Kidney (tissue), 14 donors: ENCODE results near the gene GRIN3A. TPM values are rescaled to one million over a fixed set of nuclear protein-coding genes. Genes with fewer than 3 reads are reported as not detected.
"Not testable (repeated sequence)": the region's sequence is repeated elsewhere in the genome, so short reads cannot be mapped to it uniquely, and the experiment has no call there.

Experiments used
- DNase-seq, 5 donors: peaks; one replicate each; pipeline ENCODE4 v3.0.0-alpha.2; 2013 to 2020
- FAIRE-seq: peaks from 2 replicates; lab custom pipeline; 2012; peaks lifted over from hg19 to GRCh38; lab: Jason Lieb, UNC
- H3K27ac ChIP-seq, 2 donors: one replicate each; pipeline ENCODE4 v1.7.0; 2013; ENCODE audit warnings: low read depth in 2 of 2, low read length in 2 of 2, inconsistent platforms in 1 of 2
- H3K27me3 ChIP-seq: one replicate; pipeline ENCODE4 v1.7.1; 2013; ENCODE audit warnings: low read length, inconsistent platforms; ENCODE audit not compliant: control insufficient read depth, insufficient read depth
- H3K36me3 ChIP-seq, 3 donors: one replicate each; pipeline versions ENCODE4 v1.7.0 to v1.7.1; 2013; ENCODE audit warnings: low read length in 3 of 3, control low read depth in 1 of 3, inconsistent platforms in 1 of 3; ENCODE audit not compliant: insufficient read depth in 3 of 3, control insufficient read depth in 2 of 3
- H3K4me1 ChIP-seq, 3 donors: one replicate each; pipeline versions ENCODE4 v1.7.0 to v1.7.1; 2013; ENCODE audit warnings: low read length in 3 of 3, inconsistent platforms in 1 of 3, low read depth in 1 of 3; ENCODE audit not compliant: control insufficient read depth in 2 of 3, insufficient read depth in 2 of 3
- H3K4me3 ChIP-seq, 3 donors: one replicate each; pipeline versions ENCODE4 v1.7.0 to v1.8.1; 2013; ENCODE audit warnings: low read length in 3 of 3, control low read depth in 1 of 3, inconsistent platforms in 1 of 3
- H3K9ac ChIP-seq, 3 donors: one replicate each; pipeline versions ENCODE4 v1.7.0 to v1.7.1; 2013; ENCODE audit warnings: low read length in 3 of 3, control low read depth in 1 of 3, inconsistent platforms in 1 of 3
- H3K9me3 ChIP-seq, 3 donors: one replicate each; pipeline versions ENCODE4 v1.7.0 to v1.7.1; 2013; ENCODE audit warnings: low read length in 3 of 3, control low read depth in 1 of 3, inconsistent platforms in 1 of 3; ENCODE audit not compliant: control insufficient read depth in 2 of 3, insufficient read depth in 1 of 3
- intact Hi-C: fragments of 100-400 bp; cut with DNase I; formaldehyde crosslinking; loops from one replicate; pipeline ENCODE4 v1.11.1; 2022
- polyA plus RNA-seq: library from polyadenylated mRNA; stranded (reverse); fragments of 350-450 nt; fragmentation: Illumina TruSeq; extraction: RNeasy Lipid Tissue Mini Kit (QIAGEN cat#74804); gene quantifications from one replicate; pipeline ENCODE4 v1.2.3, GENCODE V29; 2014; ENCODE audit warnings: low read depth, low replicate concordance; ENCODE audit not compliant: insufficient read depth
- total RNA-seq: library from RNA; stranded (reverse); fragmentation: NEBNext Ultra II Directional; extraction: Animal tissue kit (Norgen Biotek cat#: 25700); gene quantifications from one replicate; pipeline ENCODE4 v1.2.1, GENCODE V29; 2021
- TF ChIP-seq, protein P1 (sequence below): IDR thresholded peaks from 3 replicates; pipeline ENCODE4 v1.5.1; 2012; ENCODE audit warnings: mild to moderate bottlenecking, moderate library complexity, borderline replicate concordance; ENCODE audit not compliant: insufficient read depth; ENCODE audit errors: extremely low read depth
- donor health status: control.
- donor health status: control.
- donor health status: control.
- donor health status: control.
- donor health status: control.
- donor health status: DM: yes; HTN: yes; CAD: no.
- donor health status: Normal renal cell carcinoma (clear cell type).

GRIN3A gene
- total and polyA plus RNA-seq, 2 donors from 2014 or later: 0.03 to 0.06 TPM

DNA sequence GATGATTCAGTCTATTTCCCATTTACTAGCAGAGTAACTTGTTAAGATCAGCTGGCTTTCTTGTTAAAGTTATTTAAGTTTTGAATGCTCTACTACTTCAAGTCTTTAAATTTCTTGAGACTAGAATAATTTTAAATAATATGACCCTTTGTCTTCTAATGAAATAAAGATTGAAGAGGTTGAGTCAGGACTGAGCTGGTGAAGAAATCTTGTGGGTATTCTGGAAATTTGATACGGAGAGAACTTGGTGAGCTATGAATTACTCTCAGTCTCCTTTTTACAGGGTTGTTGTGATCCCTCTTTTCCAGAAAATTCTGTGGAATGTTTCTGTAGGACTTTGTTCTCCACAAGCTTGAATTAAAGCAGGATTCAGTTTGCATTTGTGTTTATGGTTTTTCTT lies 175.5 kb downstream of the GRIN3A start:
- TF ChIP-seq, protein P1, sequence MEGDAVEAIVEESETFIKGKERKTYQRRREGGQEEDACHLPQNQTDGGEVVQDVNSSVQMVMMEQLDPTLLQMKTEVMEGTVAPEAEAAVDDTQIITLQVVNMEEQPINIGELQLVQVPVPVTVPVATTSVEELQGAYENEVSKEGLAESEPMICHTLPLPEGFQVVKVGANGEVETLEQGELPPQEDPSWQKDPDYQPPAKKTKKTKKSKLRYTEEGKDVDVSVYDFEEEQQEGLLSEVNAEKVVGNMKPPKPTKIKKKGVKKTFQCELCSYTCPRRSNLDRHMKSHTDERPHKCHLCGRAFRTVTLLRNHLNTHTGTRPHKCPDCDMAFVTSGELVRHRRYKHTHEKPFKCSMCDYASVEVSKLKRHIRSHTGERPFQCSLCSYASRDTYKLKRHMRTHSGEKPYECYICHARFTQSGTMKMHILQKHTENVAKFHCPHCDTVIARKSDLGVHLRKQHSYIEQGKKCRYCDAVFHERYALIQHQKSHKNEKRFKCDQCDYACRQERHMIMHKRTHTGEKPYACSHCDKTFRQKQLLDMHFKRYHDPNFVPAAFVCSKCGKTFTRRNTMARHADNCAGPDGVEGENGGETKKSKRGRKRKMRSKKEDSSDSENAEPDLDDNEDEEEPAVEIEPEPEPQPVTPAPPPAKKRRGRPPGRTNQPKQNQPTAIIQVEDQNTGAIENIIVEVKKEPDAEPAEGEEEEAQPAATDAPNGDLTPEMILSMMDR: no peak
- intact Hi-C loops: no loop called here
- Histone ChIP-seq H3K9ac (no peak overlapping the region), H3K9me3 (peaks cover 0 to under 1% (median 0%) of the 10 kb centered on the region in 3 donors), H3K4me1 (no peaks in the 10 kb centered on the region), H3K27me3 (no peaks in the 10 kb centered on the region), H3K36me3 (peaks cover 6 to 45% (median 12%) of the 10 kb centered on the region in 3 donors), H3K27ac (no peak overlapping the region), H3K4me3 (no peak overlapping the region)
- no peak for FAIRE-seq
- no peak for DNase-seq

DNA sequence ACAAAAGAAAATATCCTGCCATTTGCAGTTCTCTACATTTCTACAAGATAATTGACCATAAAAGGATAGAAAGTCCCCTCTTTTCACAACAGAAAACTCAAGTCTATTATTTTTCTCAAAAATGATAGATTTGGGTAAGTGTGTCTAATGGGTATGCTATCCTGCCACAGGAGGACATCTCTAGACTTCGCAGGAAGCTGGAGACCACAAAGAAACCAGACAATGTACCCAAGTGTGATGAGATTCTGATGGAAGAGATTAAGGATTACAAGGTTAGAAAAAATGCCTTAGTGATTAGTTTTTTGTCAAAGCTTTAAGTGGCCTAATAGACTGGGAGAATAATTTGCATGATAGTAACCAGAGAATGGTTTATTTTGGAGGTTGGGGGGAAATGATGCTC lies 176.7 kb downstream of the GRIN3A start:
- peaks cover 7 to 51% (median 20%) of the 10 kb centered on the region in 3 donors for H3K36me3 ChIP-seq
- no peak for DNase-seq
- H3K4me1 ChIP-seq: no peaks in the 10 kb centered on the region
- no peaks in the 10 kb centered on the region for H3K27me3 ChIP-seq
- H3K9me3 ChIP-seq: peaks cover 0 to 1% (median 0%) of the 10 kb centered on the region in 3 donors
- H3K27ac ChIP-seq: no peak overlapping the region
- no peak overlapping the region for H3K4me3 ChIP-seq
- H3K9ac ChIP-seq: no peak overlapping the region
- intact Hi-C loops: no loop called here
- TF ChIP-seq, protein P1: no peak
- no peak for FAIRE-seq

DNA sequence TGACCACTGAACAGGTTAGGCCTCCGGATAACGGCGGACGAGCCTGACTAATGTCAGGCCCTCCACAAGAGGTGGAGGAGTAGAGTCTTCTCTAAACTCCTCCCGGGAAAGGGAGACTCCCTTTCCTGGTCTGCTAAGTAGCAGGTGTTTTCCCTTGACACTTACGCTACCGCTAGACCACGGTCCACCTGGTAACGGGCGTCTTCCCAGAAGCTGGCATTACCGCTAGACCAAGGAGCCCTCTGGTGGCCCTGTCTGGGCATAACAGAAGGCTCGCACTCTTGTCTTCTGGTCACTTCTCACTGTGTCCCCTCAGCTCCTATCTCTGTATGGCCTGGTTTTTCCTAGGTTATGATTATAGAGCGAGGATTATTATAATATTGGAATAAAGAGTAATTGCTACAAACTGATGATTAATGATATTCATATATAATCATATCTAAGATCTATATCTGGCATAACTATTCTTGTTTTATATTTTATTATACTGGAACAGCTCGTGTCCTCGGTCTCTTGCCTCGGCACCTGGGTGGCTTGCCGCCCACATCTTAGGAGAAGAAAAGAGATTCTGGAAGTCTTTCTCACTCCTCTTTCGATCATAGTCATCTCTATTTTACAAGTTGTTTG lies 188.9 kb downstream of the GRIN3A start:
- peak; percentile 6 for FAIRE-seq

More for the DNA sequence above, 188.9 kb downstream of the GRIN3A start:
- H3K27me3 ChIP-seq, DNase-seq, H3K9ac ChIP-seq, H3K9me3 ChIP-seq, H3K4me1 ChIP-seq, intact Hi-C loops, H3K4me3 ChIP-seq, H3K27ac ChIP-seq: not testable (repeated sequence)
- H3K36me3 ChIP-seq: peaks cover 12 to 58% (median 48%) of the 10 kb centered on the region in 3 donors
- TF ChIP-seq, protein P1: peak; percentile 6
